ENCODE results near the gene P2RX4. TPM values are rescaled to one million over a fixed set of nuclear protein-coding genes. Genes with fewer than 3 reads are reported as not detected.

P2RX4 gene
- total RNA-seq, 1 experiment from 2014 or later: 17.1 TPM

GRCh38 chr12:121222847-121223246, 12.9 kb downstream of the P2RX4 start (continued):
- TF ChIP-seq, protein P1, sequence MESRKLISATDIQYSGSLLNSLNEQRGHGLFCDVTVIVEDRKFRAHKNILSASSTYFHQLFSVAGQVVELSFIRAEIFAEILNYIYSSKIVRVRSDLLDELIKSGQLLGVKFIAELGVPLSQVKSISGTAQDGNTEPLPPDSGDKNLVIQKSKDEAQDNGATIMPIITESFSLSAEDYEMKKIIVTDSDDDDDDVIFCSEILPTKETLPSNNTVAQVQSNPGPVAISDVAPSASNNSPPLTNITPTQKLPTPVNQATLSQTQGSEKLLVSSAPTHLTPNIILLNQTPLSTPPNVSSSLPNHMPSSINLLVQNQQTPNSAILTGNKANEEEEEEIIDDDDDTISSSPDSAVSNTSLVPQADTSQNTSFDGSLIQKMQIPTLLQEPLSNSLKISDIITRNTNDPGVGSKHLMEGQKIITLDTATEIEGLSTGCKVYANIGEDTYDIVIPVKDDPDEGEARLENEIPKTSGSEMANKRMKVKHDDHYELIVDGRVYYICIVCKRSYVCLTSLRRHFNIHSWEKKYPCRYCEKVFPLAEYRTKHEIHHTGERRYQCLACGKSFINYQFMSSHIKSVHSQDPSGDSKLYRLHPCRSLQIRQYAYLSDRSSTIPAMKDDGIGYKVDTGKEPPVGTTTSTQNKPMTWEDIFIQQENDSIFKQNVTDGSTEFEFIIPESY (IDR thresholded peaks at IDR 0.05; ENCODE audit: extremely low read depth, insufficient replicate concordance, low read length): no peak
- TF ChIP-seq FOSL1 (IDR thresholded peaks at IDR 0.05; ENCODE audit: low read depth) (no peak), REST (IDR thresholded peaks at IDR 0.05; ENCODE audit: low read depth) (no peak), POLR2A (IDR thresholded peaks at IDR 0.05; ENCODE audit: borderline replicate concordance, extremely low read depth, insufficient read depth, insufficient read length) (no peak), JUND (IDR thresholded peaks at IDR 0.05) (no peak), YY1 (IDR thresholded peaks at IDR 0.05; ENCODE audit: extremely low read depth, insufficient replicate concordance, low read depth, low read length) (no peak), CEBPB (IDR thresholded peaks at IDR 0.05; ENCODE audit: low read depth) (no peak), SIN3A (IDR thresholded peaks at IDR 0.05; ENCODE audit: low read depth) (no peak), EGR1 (IDR thresholded peaks at IDR 0.05; ENCODE audit: low read depth) (no peak)
- TF ChIP-seq, protein P2, sequence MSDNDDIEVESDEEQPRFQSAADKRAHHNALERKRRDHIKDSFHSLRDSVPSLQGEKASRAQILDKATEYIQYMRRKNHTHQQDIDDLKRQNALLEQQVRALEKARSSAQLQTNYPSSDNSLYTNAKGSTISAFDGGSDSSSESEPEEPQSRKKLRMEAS (IDR thresholded peaks at IDR 0.05): no peak

Data from HCT116 (cell line).